HepG2 (cell line): ENCODE measurements around the gene GLRX5. TPM values are rescaled to one million over a fixed set of nuclear protein-coding genes. Genes with fewer than 3 reads are reported as not detected.

ENCODE experiments used
- ATAC-seq: fragments of 200-7000 bp; cut with Tn5 transposase; 3 replicates; pipeline ENCODE4 v1.9.1; 2020; ENCODE audit warnings: mild to moderate bottlenecking, moderate library complexity
- BruUV-seq: library from RNA; stranded (reverse); fragments of 400-500 nt; replicated peaks from 2 replicates; lab custom pipeline; 2021; lab: Mats Ljungman, UMichigan
- CTCF ChIA-PET: fragments of 300-600 bp; formaldehyde crosslinking; extraction: SDS; loops from one replicate; lab custom pipeline; 2021; ENCODE audit warnings: low total read pairs, inconsistent platforms, low intra/inter-chr PET ratio; lab: Yijun Ruan, JAX
- POLR2A ChIA-PET: fragments of 350-600 bp; sonication (Branson Sonifier 250); formaldehyde crosslinking; loops from one replicate; lab custom pipeline; 2020; ENCODE audit warnings: antibody characterized with exemption, inconsistent platforms; lab: Yijun Ruan, JAX
- DNase-seq: peaks from one replicate; pipeline ENCODE4 v3.0.0-alpha.2; 2015; ENCODE audit warnings: low spot score
- FAIRE-seq: peaks from 3 replicates; lab custom pipeline; 2011; peaks lifted over from hg19 to GRCh38; lab: Jason Lieb, UNC
- H2AFZ ChIP-seq: one replicate; pipeline ENCODE4 v1.6.1; 2011; ENCODE audit warnings: low read length, inconsistent platforms
- H3K27ac ChIP-seq: fragments of 300-600 bp; 3 replicates; pipeline ENCODE4 v1.8.0; 2011; ENCODE audit warnings: mixed run types, mild to moderate bottlenecking, mixed read lengths, low read length, inconsistent platforms; ENCODE audit not compliant: insufficient read depth; ENCODE audit errors: extremely low read length
- H3K27me3 ChIP-seq, 2 experiments: fragments of 200-600 bp in 1 of 2; 2 replicates in 1 of 2; 3 replicates in 1 of 2; pipeline versions ENCODE4 v1.6.0 to v1.8.0; 2011; ENCODE audit warnings: low read length in 2 of 2, mild to moderate bottlenecking in 2 of 2, moderate library complexity in 2 of 2, inconsistent platforms in 1 of 2; ENCODE audit not compliant: insufficient read depth in 2 of 2, control insufficient read depth in 1 of 2
- H3K36me3 ChIP-seq, 2 experiments: fragments of 200-600 bp in 1 of 2; replicated peaks in 1 of 2; 2 replicates in 1 of 2; 3 replicates in 1 of 2; pipeline versions ENCODE4 v1.5.1 to v1.8.0; 2011; ENCODE audit warnings: low read length in 2 of 2, inconsistent platforms in 1 of 2; ENCODE audit not compliant: insufficient read depth in 2 of 2, control insufficient read depth in 1 of 2
- H3K4me1 ChIP-seq: 2 replicates; pipeline ENCODE4 v1.5.1; 2012; ENCODE audit warnings: low read length, inconsistent platforms; ENCODE audit not compliant: insufficient read depth
- H3K4me2 ChIP-seq: 2 replicates; pipeline ENCODE4 v1.6.0; 2011; ENCODE audit warnings: low read depth, low read length, inconsistent platforms
- H3K4me3 ChIP-seq, 3 experiments: fragments of 200-600 bp in 1 of 3; sonication (generic), shearing (Covaris generic) in 1 of 3; replicated peaks in 1 of 3; 2 replicates each; pipeline ENCODE4 v1.5.1; 2011 to 2016; ENCODE audit warnings: low read length in 3 of 3, inconsistent platforms in 2 of 3, low read depth in 2 of 3, mild to moderate bottlenecking in 2 of 3, control low read depth in 1 of 3, mixed read lengths in 1 of 3; ENCODE audit not compliant: insufficient read depth in 1 of 3
- H3K79me2 ChIP-seq: one replicate; pipeline ENCODE4 v1.6.1; 2011; ENCODE audit warnings: low read length, inconsistent platforms; ENCODE audit not compliant: insufficient read depth
- H3K9ac ChIP-seq: 2 replicates; pipeline ENCODE4 v1.6.0; 2011; ENCODE audit warnings: mild to moderate bottlenecking, low read depth, low read length, inconsistent platforms; ENCODE audit not compliant: insufficient read depth
- H3K9me3 ChIP-seq: 2 replicates; pipeline ENCODE4 v1.5.1; 2012; ENCODE audit warnings: mild to moderate bottlenecking, low read length
- H4K20me1 ChIP-seq: 2 replicates; pipeline ENCODE4 v1.6.0; 2011; ENCODE audit warnings: inconsistent platforms, mild to moderate bottlenecking, low read length, moderate library complexity; ENCODE audit not compliant: insufficient read depth
- ATF7-NPFF ChIP-seq: sonication (generic); formaldehyde crosslinking; IDR thresholded peaks from 2 replicates; pipeline ENCODE4 v1.8.1; 2023; ENCODE audit warnings: mild to moderate bottlenecking, low read depth, missing genetic modification reagents, moderate library complexity
- FLYWCH1 ChIP-seq: sonication (generic); formaldehyde crosslinking; IDR thresholded peaks from 2 replicates; pipeline ENCODE4 v1.8.1; 2023; ENCODE audit warnings: mild to moderate bottlenecking, missing genetic modification reagents
- JARID2 ChIP-seq: sonication (generic); formaldehyde crosslinking; IDR thresholded peaks from 2 replicates; pipeline ENCODE4 v1.8.1; 2023; ENCODE audit warnings: missing genetic modification reagents, inconsistent platforms; ENCODE audit not compliant: insufficient replicate concordance
- ONECUT2 ChIP-seq: sonication (generic); formaldehyde crosslinking; IDR thresholded peaks from 2 replicates; pipeline ENCODE4 v1.4.0; 2020; ENCODE audit warnings: missing genetic modification reagents
- RBAK ChIP-seq: sonication (generic); formaldehyde crosslinking; IDR thresholded peaks from 2 replicates; pipeline ENCODE4 v1.5.1; 2020; ENCODE audit warnings: mild to moderate bottlenecking, missing genetic modification reagents
- ZNF609 ChIP-seq: sonication (generic); formaldehyde crosslinking; IDR thresholded peaks from 2 replicates; pipeline ENCODE4 v1.4.0; 2020; ENCODE audit warnings: mild to moderate bottlenecking, missing genetic modification reagents, borderline replicate concordance
- ZNF615 ChIP-seq: sonication (generic); formaldehyde crosslinking; IDR thresholded peaks from 2 replicates; pipeline ENCODE4 v1.5.0; 2020; ENCODE audit warnings: mild to moderate bottlenecking, missing genetic modification reagents, borderline replicate concordance
- WGBS: methylation state at CpG from one replicate; pipeline ENCODE4 v1.1.6; 2017; ENCODE audit warnings: low lambda C conversion rate; 5-methylcytosine and 5-hydroxymethylcytosine counted together
- in situ Hi-C: cut with HindIII; loops from 2 replicates; pipeline ENCODE4 v1.10.0; 2017; ENCODE audit warnings: low pct_unique_long_range_greater_than_20kb; ENCODE audit not compliant: extremely low pct_ligation_motif_present
- intact Hi-C: fragments of 100-400 bp; cut with micrococcal nuclease; formaldehyde crosslinking; loops from one replicate; pipeline ENCODE4 v1.10.0; 2022; ENCODE audit not compliant: unreplicated experiment
- polyA plus RNA-seq, 8 experiments: library from polyadenylated mRNA; depleted of rRNA in 3 of 8; stranded (reverse) in 7 of 8; unstranded in 1 of 8; fragments of >200 nt; fragmentation: Illumina TruSeq in 4 of 8; extraction: Trizol in 4 of 8; gene quantifications; 2 replicates each; pipeline versions ENCODE4 v1.2.1 to v1.2.3, GENCODE V29; 2011 to 2016; ENCODE audit warnings: low read depth in 4 of 8, missing spikeins in 1 of 8, mixed read lengths in 1 of 8; ENCODE audit not compliant: insufficient read depth in 1 of 8
- total RNA-seq, 5 experiments: library from RNA; depleted of rRNA; stranded (reverse); fragments of >200 nt; fragmentation: Illumina TruSeq; extraction: Trizol; gene quantifications; 2 replicates each; pipeline ENCODE4 v1.2.3, GENCODE V29; 2016; ENCODE audit warnings: low read depth in 1 of 5

GLRX5 gene
- total and polyA plus RNA-seq, 2 of the 13 experiments (the other 11 are each of a cell fraction or from before 2014, with no cell fraction given), result 122 to 146 TPM

GRCh38 chr14:95493976-95494375, 40.9 kb upstream of the GLRX5 start:
- BruUV-seq, result no TSS peak
- in situ Hi-C loops, result no loop called here
- WGBS, result 96% methylated on average over 4 of the region's 4 CpGs
- Histone ChIP-seq H3K27me3 (no peaks in the 10 kb centered on the region), H3K4me3 (no peak overlapping the region), H3K9ac (no peak overlapping the region), H3K27ac (no peak overlapping the region), H2AFZ (no peak overlapping the region), H3K36me3 (no peaks in the 10 kb centered on the region; a peak in 1 of 5 replicates), H3K4me1 (peaks cover 59% of the 10 kb centered on the region), H4K20me1 (no peaks in the 10 kb centered on the region), H3K79me2 (peaks cover 8% of the 10 kb centered on the region), H3K9me3 (no peaks in the 10 kb centered on the region), H3K4me2 (no peak overlapping the region)
- POLR2A ChIA-PET, result no interaction called here
- FAIRE-seq (no peak), ATAC-seq (no peak), DNase-seq (no peak)
- CTCF ChIA-PET, result no interaction called here
- intact Hi-C loops, result no loop called here
- TF ChIP-seq ZNF615 (CRISPR knock-in tag), result no peak
- TF ChIP-seq FLYWCH1 (CRISPR knock-in tag), result no peak
- no peak for TF ChIP-seq RBAK (CRISPR knock-in tag)
- TF ChIP-seq ONECUT2, result no peak
- no peak for TF ChIP-seq ZNF609 (CRISPR knock-in tag)
- TF ChIP-seq ATF7-NPFF (CRISPR knock-in tag), result no peak
- no peak for TF ChIP-seq JARID2
